ENCODE results near the gene SCOC.

- TF ChIP-seq BRCA1 (IDR thresholded peaks at IDR 0.05; ENCODE audit: low read depth, low read length) (no peak), CHD1 (IDR thresholded peaks at IDR 0.05; ENCODE audit: low read depth, low read length) (no peak), CEBPB (IDR thresholded peaks at IDR 0.05; ENCODE audit: borderline replicate concordance in 1 of 2, low read depth in 2 of 2, low read length in 2 of 2) (no peak), KDM1A (IDR thresholded peaks at IDR 0.05; ENCODE audit: borderline replicate concordance) (no peak)
Observed at GRCh38 chr4:140332734-140333133, 40.7 kb upstream of the SCOC start.

All from GM12878 (cell line).